HepG2 (cell line): Measurements from ENCODE around the gene NPC1. TPM values are rescaled to one million over a fixed set of nuclear protein-coding genes. Genes with fewer than 3 reads are reported as not detected.
A peak's percentile ranks its signal among the peaks of the same experiment; 100 is the strongest.

ENCODE experiments used
- AKAP8 ChIP-seq: sonication (generic); formaldehyde crosslinking; IDR thresholded peaks from 2 replicates; pipeline ENCODE4 v1.5.1; 2020; ENCODE audit warnings: mild to moderate bottlenecking, missing genetic modification reagents
- ARID2 ChIP-seq: sonication (generic); formaldehyde crosslinking; IDR thresholded peaks from 2 replicates; pipeline ENCODE4 v1.8.1; 2022; ENCODE audit warnings: mild to moderate bottlenecking, missing genetic modification reagents, borderline replicate concordance
- ATRX ChIP-seq: sonication (generic); formaldehyde crosslinking; IDR thresholded peaks from 2 replicates; pipeline ENCODE4 v1.4.0; 2020; ENCODE audit warnings: missing genetic modification reagents, borderline replicate concordance
- BHLHE40 ChIP-seq: IDR thresholded peaks from 2 replicates; pipeline ENCODE4 v1.6.1; 2011; ENCODE audit warnings: low read length, improper control_type of control experiment
- CCDC6 ChIP-seq: sonication (generic); formaldehyde crosslinking; IDR thresholded peaks from 2 replicates; pipeline ENCODE4 v1.8.1; 2022; ENCODE audit warnings: mild to moderate bottlenecking, missing genetic modification reagents, moderate library complexity
- FOSL1 ChIP-seq: sonication (generic); formaldehyde crosslinking; IDR thresholded peaks from 2 replicates; pipeline ENCODE4 v1.9.0; 2021; ENCODE audit warnings: missing genetic modification reagents, borderline replicate concordance
- FOXP1 ChIP-seq, 2 experiments: fragments of 450-650 bp in 1 of 2; IDR thresholded peaks; 2 replicates each; pipeline ENCODE4 v1.6.1; 2017 to 2018; ENCODE audit warnings: antibody characterized with exemption in 1 of 2
- GABPA ChIP-seq, 2 experiments: IDR thresholded peaks; 2 replicates each; pipeline ENCODE4 v1.6.1; 2011 to 2016; ENCODE audit warnings: low read depth in 2 of 2, low read length in 1 of 2, missing biosample characterization in 1 of 2, missing genetic modification characterization in 1 of 2
- GATAD1 ChIP-seq: IDR thresholded peaks from 2 replicates; pipeline ENCODE4 v1.6.1; 2016; ENCODE audit warnings: missing genetic modification reagents, missing compliant biosample characterization
- GFI1 ChIP-seq: sonication (generic); formaldehyde crosslinking; IDR thresholded peaks from 2 replicates; pipeline ENCODE4 v1.5.0; 2020; ENCODE audit warnings: missing genetic modification reagents, mild to moderate bottlenecking, borderline replicate concordance
- HOXA5 ChIP-seq: sonication (generic); formaldehyde crosslinking; IDR thresholded peaks from 2 replicates; pipeline ENCODE4 v1.4.0; 2020; ENCODE audit warnings: missing genetic modification reagents
- JARID2 ChIP-seq: sonication (generic); formaldehyde crosslinking; IDR thresholded peaks from 2 replicates; pipeline ENCODE4 v1.8.1; 2023; ENCODE audit warnings: missing genetic modification reagents, inconsistent platforms; ENCODE audit not compliant: insufficient replicate concordance
- KLF11 ChIP-seq: IDR thresholded peaks from 2 replicates; pipeline ENCODE4 v1.6.1; 2016; ENCODE audit warnings: missing compliant biosample characterization
- MBD4 ChIP-seq: IDR thresholded peaks from 2 replicates; pipeline ENCODE4 v1.6.1; 2012; ENCODE audit warnings: low read length, inconsistent platforms, borderline replicate concordance
- REPIN1 ChIP-seq: sonication (generic); formaldehyde crosslinking; IDR thresholded peaks from 2 replicates; pipeline ENCODE4 v1.8.0; 2022; ENCODE audit warnings: missing genetic modification reagents, low read depth, mild to moderate bottlenecking, borderline replicate concordance
- SALL2 ChIP-seq: sonication (generic); formaldehyde crosslinking; IDR thresholded peaks from 2 replicates; pipeline ENCODE4 v1.8.1; 2023; ENCODE audit warnings: mild to moderate bottlenecking, missing genetic modification reagents, inconsistent platforms
- SSRP1 ChIP-seq: IDR thresholded peaks from 2 replicates; pipeline ENCODE4 v1.6.1; 2016; ENCODE audit warnings: control low read depth
- ZFP1 ChIP-seq: IDR thresholded peaks from 2 replicates; pipeline ENCODE4 v1.6.1; 2016
- ZNF530 ChIP-seq: sonication (generic); formaldehyde crosslinking; IDR thresholded peaks from 2 replicates; pipeline ENCODE4 v1.5.0; 2020; ENCODE audit warnings: low read depth, mild to moderate bottlenecking, missing genetic modification reagents
- polyA plus RNA-seq, 8 experiments: library from polyadenylated mRNA; depleted of rRNA in 3 of 8; stranded (reverse) in 7 of 8; unstranded in 1 of 8; fragments of >200 nt; fragmentation: Illumina TruSeq in 4 of 8; extraction: Trizol in 4 of 8; gene quantifications; 2 replicates each; pipeline versions ENCODE4 v1.2.1 to v1.2.3, GENCODE V29; 2011 to 2016; ENCODE audit warnings: low read depth in 4 of 8, missing spikeins in 1 of 8, mixed read lengths in 1 of 8; ENCODE audit not compliant: insufficient read depth in 1 of 8
- total RNA-seq, 5 experiments: library from RNA; depleted of rRNA; stranded (reverse); fragments of >200 nt; fragmentation: Illumina TruSeq; extraction: Trizol; gene quantifications; 2 replicates each; pipeline ENCODE4 v1.2.3, GENCODE V29; 2016; ENCODE audit warnings: low read depth in 1 of 5
- TF ChIP-seq, protein P1 (sequence below): sonication (generic); formaldehyde crosslinking; IDR thresholded peaks from 2 replicates; pipeline ENCODE4 v1.9.0; 2021; ENCODE audit warnings: mild to moderate bottlenecking, missing genetic modification reagents
- TF ChIP-seq, protein P2 (sequence below): sonication (generic); formaldehyde crosslinking; IDR thresholded peaks from 2 replicates; pipeline ENCODE4 v1.4.0; 2020; ENCODE audit warnings: missing genetic modification reagents
- TF ChIP-seq, protein P3 (sequence below): IDR thresholded peaks from 2 replicates; pipeline ENCODE4 v1.6.1; 2016; ENCODE audit warnings: missing biosample characterization, missing genetic modification reagents, low read depth

Gene NPC1
- total and polyA plus RNA-seq, 2 of the 13 experiments (the other 11 are each of a cell fraction or from before 2014, with no cell fraction given) = 46.5 to 114 TPM

DNA sequence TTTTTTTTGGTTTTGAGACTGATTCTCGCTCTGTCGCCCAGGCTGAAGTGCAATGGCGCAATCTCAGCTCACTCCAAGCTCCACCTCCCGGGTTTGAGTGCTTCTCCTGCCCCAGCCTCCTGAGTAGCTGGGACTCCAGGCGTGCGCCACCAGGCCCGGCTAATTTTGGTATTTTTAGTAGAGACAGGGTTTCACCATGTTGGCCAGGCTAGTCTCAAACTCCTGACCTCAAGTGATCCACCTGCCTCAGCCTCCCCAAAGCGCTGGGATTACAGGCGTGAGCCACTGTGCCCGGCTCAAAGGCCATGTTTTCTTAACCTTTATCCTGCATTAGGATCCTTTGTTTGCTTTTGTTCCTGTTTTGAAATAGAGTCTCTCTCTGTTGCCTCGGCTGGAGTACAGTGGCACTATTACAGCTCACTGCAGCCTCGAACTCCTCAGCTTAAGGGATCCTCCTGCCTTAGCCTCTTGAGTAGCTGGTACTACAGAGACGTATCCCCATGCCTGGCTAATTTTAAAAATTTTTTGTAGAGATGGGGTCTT, 41.0 kb downstream of the NPC1 start (continued):
- TF ChIP-seq FOXP1 (IDR thresholded peaks at IDR 0.05) = no peak
- TF ChIP-seq FOXP1 (CRISPR knock-in tag; IDR thresholded peaks at IDR 0.05) = peak; percentile 71; the same call in 1 of the 2 replicates
- no peak for TF ChIP-seq JARID2 (CRISPR knock-in tag)
- TF ChIP-seq, protein P1, sequence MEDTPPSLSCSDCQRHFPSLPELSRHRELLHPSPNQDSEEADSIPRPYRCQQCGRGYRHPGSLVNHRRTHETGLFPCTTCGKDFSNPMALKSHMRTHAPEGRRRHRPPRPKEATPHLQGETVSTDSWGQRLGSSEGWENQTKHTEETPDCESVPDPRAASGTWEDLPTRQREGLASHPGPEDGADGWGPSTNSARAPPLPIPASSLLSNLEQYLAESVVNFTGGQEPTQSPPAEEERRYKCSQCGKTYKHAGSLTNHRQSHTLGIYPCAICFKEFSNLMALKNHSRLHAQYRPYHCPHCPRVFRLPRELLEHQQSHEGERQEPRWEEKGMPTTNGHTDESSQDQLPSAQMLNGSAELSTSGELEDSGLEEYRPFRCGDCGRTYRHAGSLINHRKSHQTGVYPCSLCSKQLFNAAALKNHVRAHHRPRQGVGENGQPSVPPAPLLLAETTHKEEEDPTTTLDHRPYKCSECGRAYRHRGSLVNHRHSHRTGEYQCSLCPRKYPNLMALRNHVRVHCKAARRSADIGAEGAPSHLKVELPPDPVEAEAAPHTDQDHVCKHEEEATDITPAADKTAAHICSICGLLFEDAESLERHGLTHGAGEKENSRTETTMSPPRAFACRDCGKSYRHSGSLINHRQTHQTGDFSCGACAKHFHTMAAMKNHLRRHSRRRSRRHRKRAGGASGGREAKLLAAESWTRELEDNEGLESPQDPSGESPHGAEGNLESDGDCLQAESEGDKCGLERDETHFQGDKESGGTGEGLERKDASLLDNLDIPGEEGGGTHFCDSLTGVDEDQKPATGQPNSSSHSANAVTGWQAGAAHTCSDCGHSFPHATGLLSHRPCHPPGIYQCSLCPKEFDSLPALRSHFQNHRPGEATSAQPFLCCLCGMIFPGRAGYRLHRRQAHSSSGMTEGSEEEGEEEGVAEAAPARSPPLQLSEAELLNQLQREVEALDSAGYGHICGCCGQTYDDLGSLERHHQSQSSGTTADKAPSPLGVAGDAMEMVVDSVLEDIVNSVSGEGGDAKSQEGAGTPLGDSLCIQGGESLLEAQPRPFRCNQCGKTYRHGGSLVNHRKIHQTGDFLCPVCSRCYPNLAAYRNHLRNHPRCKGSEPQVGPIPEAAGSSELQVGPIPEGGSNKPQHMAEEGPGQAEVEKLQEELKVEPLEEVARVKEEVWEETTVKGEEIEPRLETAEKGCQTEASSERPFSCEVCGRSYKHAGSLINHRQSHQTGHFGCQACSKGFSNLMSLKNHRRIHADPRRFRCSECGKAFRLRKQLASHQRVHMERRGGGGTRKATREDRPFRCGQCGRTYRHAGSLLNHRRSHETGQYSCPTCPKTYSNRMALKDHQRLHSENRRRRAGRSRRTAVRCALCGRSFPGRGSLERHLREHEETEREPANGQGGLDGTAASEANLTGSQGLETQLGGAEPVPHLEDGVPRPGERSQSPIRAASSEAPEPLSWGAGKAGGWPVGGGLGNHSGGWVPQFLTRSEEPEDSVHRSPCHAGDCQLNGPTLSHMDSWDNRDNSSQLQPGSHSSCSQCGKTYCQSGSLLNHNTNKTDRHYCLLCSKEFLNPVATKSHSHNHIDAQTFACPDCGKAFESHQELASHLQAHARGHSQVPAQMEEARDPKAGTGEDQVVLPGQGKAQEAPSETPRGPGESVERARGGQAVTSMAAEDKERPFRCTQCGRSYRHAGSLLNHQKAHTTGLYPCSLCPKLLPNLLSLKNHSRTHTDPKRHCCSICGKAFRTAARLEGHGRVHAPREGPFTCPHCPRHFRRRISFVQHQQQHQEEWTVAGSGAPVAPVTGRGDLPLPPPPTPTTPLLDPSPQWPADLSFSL (CRISPR knock-in tag) = no peak
- no peak for TF ChIP-seq ATRX (CRISPR knock-in tag)
- no peak for TF ChIP-seq AKAP8 (CRISPR knock-in tag)
- TF ChIP-seq KLF11 = no peak
- TF ChIP-seq GFI1 = 0 out of 2 replicates have a peak, but pooled peaks have one; percentile 40
- TF ChIP-seq, protein P2, sequence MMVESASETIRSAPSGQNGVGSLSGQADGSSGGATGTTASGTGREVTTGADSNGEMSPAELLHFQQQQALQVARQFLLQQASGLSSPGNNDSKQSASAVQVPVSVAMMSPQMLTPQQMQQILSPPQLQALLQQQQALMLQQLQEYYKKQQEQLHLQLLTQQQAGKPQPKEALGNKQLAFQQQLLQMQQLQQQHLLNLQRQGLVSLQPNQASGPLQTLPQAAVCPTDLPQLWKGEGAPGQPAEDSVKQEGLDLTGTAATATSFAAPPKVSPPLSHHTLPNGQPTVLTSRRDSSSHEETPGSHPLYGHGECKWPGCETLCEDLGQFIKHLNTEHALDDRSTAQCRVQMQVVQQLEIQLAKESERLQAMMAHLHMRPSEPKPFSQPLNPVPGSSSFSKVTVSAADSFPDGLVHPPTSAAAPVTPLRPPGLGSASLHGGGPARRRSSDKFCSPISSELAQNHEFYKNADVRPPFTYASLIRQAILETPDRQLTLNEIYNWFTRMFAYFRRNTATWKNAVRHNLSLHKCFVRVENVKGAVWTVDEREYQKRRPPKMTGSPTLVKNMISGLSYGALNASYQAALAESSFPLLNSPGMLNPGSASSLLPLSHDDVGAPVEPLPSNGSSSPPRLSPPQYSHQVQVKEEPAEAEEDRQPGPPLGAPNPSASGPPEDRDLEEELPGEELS (CRISPR knock-in tag) = peak; percentile 66; the same call in 1 of the 2 replicates
- TF ChIP-seq SSRP1 (CRISPR knock-in tag) = no peak
- peak; percentile 68; the same call in 1 of the 2 replicates for TF ChIP-seq REPIN1 (CRISPR knock-in tag)
- no peak for TF ChIP-seq GATAD1 (CRISPR knock-in tag)
- TF ChIP-seq BHLHE40 = peak; percentile 43; the same call in 1 of the 2 replicates
- TF ChIP-seq SALL2 = no peak
- no peak for TF ChIP-seq HOXA5 (CRISPR knock-in tag)
- no peak for TF ChIP-seq MBD4
- no peak for TF ChIP-seq ZFP1
- TF ChIP-seq ZNF530 (CRISPR knock-in tag) = no peak
- TF ChIP-seq ARID2 (CRISPR knock-in tag) = peak; percentile 63; the same call in 1 of the 2 replicates
- no peak for TF ChIP-seq FOSL1 (CRISPR knock-in tag)
- TF ChIP-seq, protein P3, sequence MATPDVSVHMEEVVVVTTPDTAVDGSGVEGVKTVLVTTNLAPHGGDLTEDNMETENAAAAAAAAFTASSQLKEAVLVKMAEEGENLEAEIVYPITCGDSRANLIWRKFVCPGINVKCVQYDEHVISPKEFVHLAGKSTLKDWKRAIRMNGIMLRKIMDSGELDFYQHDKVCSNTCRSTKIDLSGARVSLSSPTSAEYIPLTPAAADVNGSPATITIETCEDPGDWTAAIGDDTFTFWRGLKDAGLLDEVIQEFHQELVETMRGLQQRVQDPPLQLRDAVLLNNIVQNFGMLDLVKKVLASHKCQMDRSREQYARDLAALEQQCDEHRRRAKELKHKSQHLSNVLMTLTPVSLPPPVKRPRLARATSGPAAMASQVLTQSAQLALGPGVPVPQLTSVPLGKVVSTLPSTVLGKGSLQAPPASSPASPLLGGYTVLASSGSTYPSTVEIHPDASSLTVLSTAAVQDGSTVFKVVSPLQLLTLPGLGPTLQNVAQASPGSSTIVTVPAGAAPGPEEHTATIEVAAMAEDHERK (CRISPR knock-in tag) = no peak
- TF ChIP-seq GABPA (IDR thresholded peaks at IDR 0.05; ENCODE audit: low read depth, low read length) = no peak
- no peak for TF ChIP-seq GABPA (CRISPR knock-in tag; IDR thresholded peaks at IDR 0.05; ENCODE audit: low read depth)
- no peak for TF ChIP-seq CCDC6 (CRISPR knock-in tag)
